Hair follicle dermal papilla cell (primary cell): Measurements from ENCODE around the gene CMTM4. TPM values are rescaled to one million over a fixed set of nuclear protein-coding genes. Genes with fewer than 3 reads are reported as not detected.

ENCODE experiments used
- small RNA-seq: library from RNA; depleted of rRNA; stranded (forward); fragments of <200 nt; gene quantifications from one replicate; pipeline ENCODE3, GENCODE V24; 2012
- total RNA-seq: library from RNA; depleted of rRNA; stranded (reverse); fragments of >200 nt; gene quantifications from 2 replicates; pipeline ENCODE4 v1.2.3, GENCODE V29; 2012

CMTM4 gene
- 29.4 and 37.0 TPM in 2 replicates for total RNA-seq

GRCh38 chr16:66696669-66697630 is at the start of gene CMTM4:
TSS of gene CMTM4 (minus strand) at chr16:66696743. CDS start at chr16:66696525, 218 bp downstream.

GRCh38 chr16:66604376-66605176 is 92.0 kb downstream of the CMTM4 start, which contains the start of gene CMTM3:
TSS of gene CMTM3 (plus strand) at chr16:66604704. CDS start at chr16:66604806, 102 bp downstream.

GRCh38 chr16:66578651-66579531 is 117.7 kb downstream of the CMTM4 start, which contains the start of gene CMTM2:
TSS of gene CMTM2 (plus strand) at chr16:66579463. CDS start at chr16:66579608, 145 bp downstream.

GRCh38 chr16:66566051-66566901 is 130.3 kb downstream of the CMTM4 start, which contains the start of gene CMTM1:
TSS of gene CMTM1 (plus strand) at chr16:66566439. CDS start at chr16:66566514, 75 bp downstream.

Small RNA genes lying within 50 kb of the gene (small RNA-seq; reads per million reads assigned to genes)
- gene CKLF-CMTM1 = not detected

Other genes with a start within 250 kb of the CMTM4 start
- 54.5 and 61.7 TPM in 2 replicates for gene TK2, start 146.6 kb downstream of the CMTM4 start, total RNA-seq
- 25.4 and 25.8 TPM in 2 replicates for gene CKLF, start 144.2 kb downstream of the CMTM4 start, total RNA-seq
- 3.4 and 3.6 TPM in 2 replicates for gene CMTM1, start 130.3 kb downstream of the CMTM4 start, total RNA-seq
- not detected in 2 replicates for gene CMTM2, start 117.3 kb downstream of the CMTM4 start, total RNA-seq
- gene CMTM3, start 92.0 kb downstream of the CMTM4 start, total RNA-seq = 35.6 and 40.9 TPM in 2 replicates
- 153 and 180 TPM in 2 replicates for gene DYNC1LI2, start 54.9 kb upstream of the CMTM4 start, total RNA-seq
- gene TERB1, start 104.8 kb upstream of the CMTM4 start, total RNA-seq = 0.12 and 0.16 TPM in 2 replicates
- gene NAE1, start 134.2 kb upstream of the CMTM4 start, total RNA-seq = 45.6 and 46.0 TPM in 2 replicates
- not detected in 2 replicates for gene CA7, start 147.7 kb upstream of the CMTM4 start, total RNA-seq
- 12.8 and 17.8 TPM in 2 replicates for gene PDP2, start 183.8 kb upstream of the CMTM4 start, total RNA-seq
- gene CDH16, start 222.1 kb upstream of the CMTM4 start, total RNA-seq = not detected in 2 replicates
- gene RRAD, start 228.8 kb upstream of the CMTM4 start, total RNA-seq = 10.9 and 23.2 TPM in 2 replicates
- 67.7 and 98.0 TPM in 2 replicates for gene CIAO2B, start 237.7 kb upstream of the CMTM4 start, total RNA-seq
- gene CES2, start 238.8 kb upstream of the CMTM4 start, total RNA-seq = 47.5 and 50.9 TPM in 2 replicates